K562 (cell line): Measurements from ENCODE around the gene TMEM203. TPM values are rescaled to one million over a fixed set of nuclear protein-coding genes. Genes with fewer than 3 reads are reported as not detected.
A peak's percentile ranks its signal among the peaks of the same experiment; 100 is the strongest.

Experiments
- ARNT ChIP-seq, 2 experiments: fragments of 450-650 bp; IDR thresholded peaks; 2 replicates each; pipeline ENCODE4 v1.6.1; 2016; ENCODE audit warnings: mild to moderate bottlenecking in 1 of 2
- CCNT2 ChIP-seq: IDR thresholded peaks from 2 replicates; pipeline ENCODE4 v1.6.1; 2011; ENCODE audit warnings: borderline replicate concordance, low read depth, mild to moderate bottlenecking, moderate library complexity, mixed read lengths, low read length; ENCODE audit not compliant: insufficient read length; ENCODE audit errors: extremely low read depth
- HDAC8 ChIP-seq: fragments of 450-650 bp; IDR thresholded peaks from 2 replicates; pipeline ENCODE4 v1.6.1; 2016; ENCODE audit warnings: mild to moderate bottlenecking, missing genetic modification characterization, moderate library complexity, missing compliant biosample characterization
- MAFK ChIP-seq: IDR thresholded peaks from 2 replicates; pipeline ENCODE4 v1.6.1; 2011; ENCODE audit warnings: low read length, improper control_type of control experiment
- MBD2 ChIP-seq: sonication (generic); IDR thresholded peaks from 2 replicates; pipeline ENCODE4 v1.6.1; 2016; ENCODE audit warnings: low read depth, borderline replicate concordance
- MYC ChIP-seq, 2 experiments: fragments of 250-450 bp in 1 of 2; sonication (Bioruptor Pico) in 1 of 2; IDR thresholded peaks; 2 replicates each; pipeline versions ENCODE4 v1.5.1 to v1.6.1; 2012 to 2021; ENCODE audit warnings: low read depth in 2 of 2, borderline replicate concordance in 1 of 2, improper control_type of control experiment in 1 of 2, low read length in 1 of 2, mild to moderate bottlenecking in 1 of 2, moderate library complexity in 1 of 2
- PPARD ChIP-seq: fragments of 250-450 bp; sonication (Bioruptor Pico); IDR thresholded peaks from 2 replicates; pipeline ENCODE4 v1.8.0; 2022; ENCODE audit warnings: inconsistent platforms, mild to moderate bottlenecking, moderate library complexity
- SAFB2 ChIP-seq: fragments of 200-400 bp; formaldehyde crosslinking; IDR thresholded peaks from 2 replicates; pipeline ENCODE4 v1.6.1; 2018; ENCODE audit warnings: borderline replicate concordance, low read length, low read depth, moderate library complexity; ENCODE audit not compliant: severe bottlenecking
- polyA plus RNA-seq, 8 experiments: library from polyadenylated mRNA; depleted of rRNA in 4 of 8; stranded (reverse) in 5 of 8; unstranded in 3 of 8; fragments of >200 nt; fragmentation: Nextera tagmentation in 2 of 8; fragmentation: Illumina TruSeq in 1 of 8; extraction: Ambion mirVana in 2 of 8; extraction: Trizol in 1 of 8; gene quantifications; 2 replicates each; pipeline versions ENCODE4 v1.2.1 to v1.2.3, GENCODE V29; 2011 to 2014; ENCODE audit warnings: inconsistent platforms in 1 of 8, missing spikeins in 1 of 8
- total RNA-seq, 7 experiments: library from RNA; depleted of rRNA in 6 of 7; stranded (reverse); fragments of >200 nt in 6 of 7; fragmentation: Illumina TruSeq in 2 of 7; extraction: Trizol in 2 of 7; gene quantifications; 2 replicates each; pipeline versions ENCODE4 v1.2.1 to v1.2.3, GENCODE V29; 2011 to 2021; ENCODE audit warnings: low replicate concordance in 1 of 7
- TF ChIP-seq, protein P1 (sequence below): sonication (generic); formaldehyde crosslinking; IDR thresholded peaks from 2 replicates; pipeline ENCODE4 v1.9.0; 2022; ENCODE audit warnings: mild to moderate bottlenecking, missing genetic modification reagents
- TF ChIP-seq, protein P2 (sequence below): sonication (generic); formaldehyde crosslinking; IDR thresholded peaks from 2 replicates; pipeline ENCODE4 v1.8.0; 2022; ENCODE audit warnings: mild to moderate bottlenecking, missing genetic modification reagents, borderline replicate concordance
- TF ChIP-seq, protein P3 (sequence below): sonication (generic); formaldehyde crosslinking; IDR thresholded peaks from 2 replicates; pipeline ENCODE4 v1.8.1; 2023; ENCODE audit warnings: mild to moderate bottlenecking, missing genetic modification reagents
- TF ChIP-seq, protein P4 (sequence below): fragments of 450-650 bp; formaldehyde crosslinking; IDR thresholded peaks from 2 replicates; pipeline ENCODE4 v1.4.0; 2022; ENCODE audit warnings: mild to moderate bottlenecking, moderate library complexity
- TF ChIP-seq, protein P5 (sequence below): fragments of 250-450 bp; sonication (Bioruptor Pico); IDR thresholded peaks from 2 replicates; pipeline ENCODE4 v1.8.0; 2021; ENCODE audit warnings: borderline replicate concordance, mild to moderate bottlenecking, moderate library complexity; ENCODE audit not compliant: poor library complexity, severe bottlenecking

The TMEM203 gene
- total and polyA plus RNA-seq, 9 of the 15 experiments (the other 6 are each of a cell fraction or from before 2014, with no cell fraction given), result 8.8 to 59.5 (median 37.6) TPM

DNA sequence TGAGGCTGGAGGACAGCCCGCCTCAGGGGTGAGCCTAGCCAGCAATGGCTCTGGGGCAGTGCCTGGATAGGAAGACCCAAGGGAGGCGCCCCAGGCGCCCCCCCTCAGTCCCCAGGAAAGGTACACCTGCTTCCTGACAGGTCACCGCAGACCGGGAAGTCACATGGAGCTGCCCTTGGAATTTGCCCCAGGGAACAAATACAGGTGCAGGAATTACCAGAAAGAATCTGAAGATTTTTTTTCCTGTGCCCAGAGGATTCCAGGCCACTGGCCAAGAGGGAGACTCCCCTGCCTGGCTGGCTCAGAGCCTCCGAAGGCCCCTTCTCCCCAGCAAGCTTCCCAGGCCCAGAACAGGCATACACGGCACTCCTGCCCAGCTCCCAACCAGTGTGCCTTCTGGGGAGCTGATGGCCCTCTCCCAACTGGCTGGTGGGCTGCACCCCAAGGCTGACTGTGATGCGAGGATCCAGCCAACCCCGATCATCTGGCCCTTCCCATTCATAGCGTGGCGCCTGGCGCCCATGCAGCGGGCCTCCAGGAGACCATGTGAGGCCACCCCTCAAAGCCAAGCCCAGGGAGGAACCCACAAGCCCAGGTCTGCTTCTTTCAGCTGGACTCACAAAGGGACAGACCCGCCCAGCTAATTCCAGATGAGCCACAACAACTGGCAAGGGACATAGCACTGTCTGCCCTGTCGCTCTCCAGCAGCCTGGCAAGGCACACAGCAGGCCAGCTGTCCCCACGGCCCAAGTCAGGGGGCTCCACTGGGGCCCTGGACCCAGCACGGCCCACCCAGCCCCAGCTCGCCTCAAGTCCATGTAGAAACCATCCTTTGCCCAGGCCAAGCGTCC is 7.2 kb downstream of the TMEM203 start (continued):
- TF ChIP-seq, protein P1, sequence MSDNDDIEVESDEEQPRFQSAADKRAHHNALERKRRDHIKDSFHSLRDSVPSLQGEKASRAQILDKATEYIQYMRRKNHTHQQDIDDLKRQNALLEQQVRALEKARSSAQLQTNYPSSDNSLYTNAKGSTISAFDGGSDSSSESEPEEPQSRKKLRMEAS (CRISPR knock-in tag), result peak; percentile 38; the same call in 1 of the 2 replicates
- no peak for TF ChIP-seq ARNT (IDR thresholded peaks at IDR 0.05)
- TF ChIP-seq HDAC8 (tag), result no peak
- no peak for TF ChIP-seq CCNT2
- TF ChIP-seq, protein P2, sequence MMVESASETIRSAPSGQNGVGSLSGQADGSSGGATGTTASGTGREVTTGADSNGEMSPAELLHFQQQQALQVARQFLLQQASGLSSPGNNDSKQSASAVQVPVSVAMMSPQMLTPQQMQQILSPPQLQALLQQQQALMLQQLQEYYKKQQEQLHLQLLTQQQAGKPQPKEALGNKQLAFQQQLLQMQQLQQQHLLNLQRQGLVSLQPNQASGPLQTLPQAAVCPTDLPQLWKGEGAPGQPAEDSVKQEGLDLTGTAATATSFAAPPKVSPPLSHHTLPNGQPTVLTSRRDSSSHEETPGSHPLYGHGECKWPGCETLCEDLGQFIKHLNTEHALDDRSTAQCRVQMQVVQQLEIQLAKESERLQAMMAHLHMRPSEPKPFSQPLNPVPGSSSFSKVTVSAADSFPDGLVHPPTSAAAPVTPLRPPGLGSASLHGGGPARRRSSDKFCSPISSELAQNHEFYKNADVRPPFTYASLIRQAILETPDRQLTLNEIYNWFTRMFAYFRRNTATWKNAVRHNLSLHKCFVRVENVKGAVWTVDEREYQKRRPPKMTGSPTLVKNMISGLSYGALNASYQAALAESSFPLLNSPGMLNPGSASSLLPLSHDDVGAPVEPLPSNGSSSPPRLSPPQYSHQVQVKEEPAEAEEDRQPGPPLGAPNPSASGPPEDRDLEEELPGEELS, result no peak
- no peak for TF ChIP-seq MBD2
- no peak for TF ChIP-seq SAFB2
- TF ChIP-seq, protein P3, sequence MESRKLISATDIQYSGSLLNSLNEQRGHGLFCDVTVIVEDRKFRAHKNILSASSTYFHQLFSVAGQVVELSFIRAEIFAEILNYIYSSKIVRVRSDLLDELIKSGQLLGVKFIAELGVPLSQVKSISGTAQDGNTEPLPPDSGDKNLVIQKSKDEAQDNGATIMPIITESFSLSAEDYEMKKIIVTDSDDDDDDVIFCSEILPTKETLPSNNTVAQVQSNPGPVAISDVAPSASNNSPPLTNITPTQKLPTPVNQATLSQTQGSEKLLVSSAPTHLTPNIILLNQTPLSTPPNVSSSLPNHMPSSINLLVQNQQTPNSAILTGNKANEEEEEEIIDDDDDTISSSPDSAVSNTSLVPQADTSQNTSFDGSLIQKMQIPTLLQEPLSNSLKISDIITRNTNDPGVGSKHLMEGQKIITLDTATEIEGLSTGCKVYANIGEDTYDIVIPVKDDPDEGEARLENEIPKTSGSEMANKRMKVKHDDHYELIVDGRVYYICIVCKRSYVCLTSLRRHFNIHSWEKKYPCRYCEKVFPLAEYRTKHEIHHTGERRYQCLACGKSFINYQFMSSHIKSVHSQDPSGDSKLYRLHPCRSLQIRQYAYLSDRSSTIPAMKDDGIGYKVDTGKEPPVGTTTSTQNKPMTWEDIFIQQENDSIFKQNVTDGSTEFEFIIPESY (CRISPR knock-in tag), result peak; percentile 91
- TF ChIP-seq, protein P4, sequence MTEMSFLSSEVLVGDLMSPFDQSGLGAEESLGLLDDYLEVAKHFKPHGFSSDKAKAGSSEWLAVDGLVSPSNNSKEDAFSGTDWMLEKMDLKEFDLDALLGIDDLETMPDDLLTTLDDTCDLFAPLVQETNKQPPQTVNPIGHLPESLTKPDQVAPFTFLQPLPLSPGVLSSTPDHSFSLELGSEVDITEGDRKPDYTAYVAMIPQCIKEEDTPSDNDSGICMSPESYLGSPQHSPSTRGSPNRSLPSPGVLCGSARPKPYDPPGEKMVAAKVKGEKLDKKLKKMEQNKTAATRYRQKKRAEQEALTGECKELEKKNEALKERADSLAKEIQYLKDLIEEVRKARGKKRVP (CRISPR knock-in tag), result no peak
- TF ChIP-seq MAFK, result no peak
- TF ChIP-seq MYC (IDR thresholded peaks at IDR 0.05; ENCODE audit: low read depth, low read length), result no peak
- TF ChIP-seq MYC (CRISPR knock-in tag; IDR thresholded peaks at IDR 0.05; ENCODE audit: borderline replicate concordance, low read depth), result no peak
- TF ChIP-seq, protein P5, sequence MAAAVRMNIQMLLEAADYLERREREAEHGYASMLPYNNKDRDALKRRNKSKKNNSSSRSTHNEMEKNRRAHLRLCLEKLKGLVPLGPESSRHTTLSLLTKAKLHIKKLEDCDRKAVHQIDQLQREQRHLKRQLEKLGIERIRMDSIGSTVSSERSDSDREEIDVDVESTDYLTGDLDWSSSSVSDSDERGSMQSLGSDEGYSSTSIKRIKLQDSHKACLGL (CRISPR knock-in tag), result no peak
- TF ChIP-seq PPARD, result no peak
